Kasumi-1 (cell line): Measurements from ENCODE around the gene MOGAT1.

ENCODE experiments used
- DNase-seq, 2 experiments: peaks; one replicate each; lab custom pipeline; 2025; lab: John Stamatoyannopoulos, UW

The MOGAT1 gene

GRCh38 chr2:222671259-222672067, at the start of gene MOGAT1:
MOGAT1 (plus strand) TSS chr2:222671658; CDS start chr2:222671786, 128 bp downstream.
- no peak for DNase-seq

DNA sequence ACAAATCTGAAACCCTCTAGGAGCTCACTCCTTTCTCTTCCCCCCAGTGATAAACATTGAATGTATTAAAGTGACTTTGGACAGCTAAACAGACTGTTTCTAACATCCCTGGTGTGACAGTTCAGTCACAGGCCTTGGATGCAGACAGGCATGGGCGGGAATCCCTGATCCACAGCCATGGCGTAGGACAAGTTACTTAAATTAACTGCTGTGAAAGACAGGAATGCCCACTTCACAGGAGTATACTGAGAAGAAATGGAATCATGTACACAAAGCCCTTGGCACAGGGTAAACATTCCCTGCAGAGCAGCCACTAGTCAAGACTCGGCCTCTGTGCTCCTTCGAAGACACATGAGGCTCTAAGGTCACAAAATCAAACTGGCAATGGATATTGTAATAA, 49.6 kb upstream of the MOGAT1 start:
- DNase-seq: no peak

DNA sequence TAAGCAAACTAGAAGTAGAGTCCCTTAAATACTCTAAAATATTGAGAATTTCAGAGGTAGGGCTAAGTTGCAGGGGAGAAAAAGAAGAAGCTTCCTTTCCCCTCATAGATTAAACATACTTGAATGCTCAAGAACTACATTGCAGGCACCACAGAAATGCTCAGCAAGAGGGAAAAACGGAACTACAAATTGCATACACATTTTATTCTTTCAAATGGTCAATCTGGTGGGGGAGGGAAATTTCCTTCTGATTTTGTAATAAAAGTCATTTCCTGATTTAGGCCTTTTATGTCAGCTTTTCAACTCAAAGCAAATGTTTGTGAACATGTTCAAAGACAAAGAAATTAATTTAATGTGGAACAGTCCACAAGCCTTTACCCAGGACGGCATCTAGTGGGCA, 48.5 kb upstream of the MOGAT1 start:
- no peak for DNase-seq

DNA sequence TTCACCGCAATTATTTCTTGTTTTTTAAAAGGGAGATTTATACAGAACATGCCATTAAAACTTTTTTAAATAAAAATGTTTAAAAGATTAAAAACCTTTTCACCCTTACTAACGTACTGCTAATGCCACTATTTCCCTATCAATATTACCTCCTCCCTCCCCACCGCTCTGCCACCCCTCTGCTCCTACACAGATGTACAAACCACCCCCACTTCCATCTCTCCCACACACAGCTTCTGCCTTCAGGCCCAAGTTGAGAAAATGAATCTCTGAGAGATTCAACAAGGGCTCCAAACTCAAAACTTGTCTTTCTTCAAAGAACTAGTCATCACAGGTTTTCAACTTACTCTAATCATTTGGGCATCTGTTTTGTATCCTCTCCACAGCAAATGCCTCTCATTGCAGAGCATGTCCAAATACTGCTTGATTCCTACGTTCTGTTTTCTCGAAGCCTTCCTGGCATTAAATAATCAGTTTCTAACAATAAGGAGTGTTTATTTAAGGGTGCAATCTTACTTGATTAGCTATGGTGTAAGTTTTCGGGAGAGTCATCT, 47.6 kb upstream of the MOGAT1 start:
- no peak for DNase-seq

DNA sequence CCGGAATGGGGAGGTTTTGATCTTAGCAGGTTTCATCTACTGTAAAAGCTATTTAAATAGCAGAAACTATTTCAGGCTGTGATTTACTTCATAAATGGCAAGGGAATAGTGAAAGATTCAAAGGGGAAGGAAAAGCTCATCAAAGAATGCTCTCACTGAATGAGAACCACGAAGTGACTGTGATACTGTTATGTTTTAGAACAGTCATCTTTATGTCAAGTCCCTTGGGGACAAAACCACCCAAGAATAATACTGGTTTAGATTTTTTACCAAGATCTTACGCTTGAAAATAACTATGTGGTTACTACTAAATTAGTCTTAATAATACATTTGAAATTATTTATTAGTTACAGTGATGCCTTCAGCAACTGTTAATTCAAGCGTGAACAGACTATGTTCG, 43.7 kb upstream of the MOGAT1 start:
- no peak for DNase-seq

DNA sequence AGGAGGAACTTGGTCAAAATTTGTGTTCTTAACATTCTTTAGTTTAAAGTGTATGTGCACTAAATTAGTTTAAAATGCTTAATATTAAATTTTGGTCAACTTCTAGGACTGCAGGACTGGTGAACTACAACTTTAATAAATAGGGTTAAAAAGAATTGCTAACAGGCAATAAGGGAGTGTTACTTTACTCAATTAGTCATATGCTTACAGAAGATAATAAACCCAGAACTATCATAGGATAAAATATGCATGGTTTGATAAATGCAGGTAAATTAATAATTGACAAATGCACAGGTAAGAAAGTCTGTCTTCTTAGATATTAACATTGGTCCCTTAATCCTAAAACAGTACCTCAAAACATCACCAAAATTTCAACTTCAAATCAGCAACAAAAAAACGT, 36.2 kb upstream of the MOGAT1 start:
- no peak for DNase-seq

DNA sequence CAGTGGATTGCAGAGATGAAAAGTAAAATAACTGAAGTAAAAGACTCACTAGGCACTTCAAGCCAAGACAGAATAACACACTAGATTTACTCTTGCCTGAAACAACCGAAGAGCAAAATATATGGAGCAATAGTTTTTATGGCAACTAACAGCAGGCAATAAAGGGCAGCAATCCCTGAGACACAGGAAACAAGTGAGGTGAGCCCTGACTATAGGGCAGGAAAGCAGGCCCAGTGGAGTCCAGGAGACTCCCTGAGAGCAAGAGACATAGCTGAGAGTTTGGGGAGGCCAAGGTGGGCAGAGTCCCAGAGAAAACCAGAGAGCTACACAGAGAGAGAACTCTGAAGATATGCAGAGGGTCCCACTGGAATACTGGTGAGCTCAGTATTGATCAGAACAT, 34.4 kb upstream of the MOGAT1 start:
- no peak for DNase-seq

DNA sequence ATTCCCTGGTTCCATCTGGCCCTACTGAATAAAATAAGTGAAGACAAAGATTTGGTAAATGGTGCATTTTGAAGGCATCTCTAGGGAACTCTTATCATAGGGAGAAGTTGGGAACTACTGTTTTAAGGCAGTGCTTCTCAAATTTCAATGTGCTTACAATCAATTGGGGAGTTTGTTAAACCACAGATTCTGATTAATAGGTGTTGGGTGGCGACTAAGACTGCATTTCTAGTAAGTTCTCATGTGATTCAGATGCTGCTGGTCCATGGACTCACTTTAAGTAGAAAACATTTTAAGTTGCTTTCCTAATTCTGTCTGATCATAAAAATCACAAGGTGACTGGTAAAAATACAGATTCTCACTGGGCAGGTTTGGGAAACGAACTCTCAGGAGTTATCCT, 30.1 kb upstream of the MOGAT1 start:
- DNase-seq: no peak

- DNase-seq: no peak
Observed at GRCh38 chr2:222643134-222643533, 28.3 kb upstream of the MOGAT1 start.

- DNase-seq: no peak
Observed at GRCh38 chr2:222646008-222646407, 25.4 kb upstream of the MOGAT1 start.

- no peak for DNase-seq
Observed at GRCh38 chr2:222649801-222650200, 21.7 kb upstream of the MOGAT1 start.

- DNase-seq: no peak
Observed at GRCh38 chr2:222651718-222652418, 19.6 kb upstream of the MOGAT1 start.

DNA sequence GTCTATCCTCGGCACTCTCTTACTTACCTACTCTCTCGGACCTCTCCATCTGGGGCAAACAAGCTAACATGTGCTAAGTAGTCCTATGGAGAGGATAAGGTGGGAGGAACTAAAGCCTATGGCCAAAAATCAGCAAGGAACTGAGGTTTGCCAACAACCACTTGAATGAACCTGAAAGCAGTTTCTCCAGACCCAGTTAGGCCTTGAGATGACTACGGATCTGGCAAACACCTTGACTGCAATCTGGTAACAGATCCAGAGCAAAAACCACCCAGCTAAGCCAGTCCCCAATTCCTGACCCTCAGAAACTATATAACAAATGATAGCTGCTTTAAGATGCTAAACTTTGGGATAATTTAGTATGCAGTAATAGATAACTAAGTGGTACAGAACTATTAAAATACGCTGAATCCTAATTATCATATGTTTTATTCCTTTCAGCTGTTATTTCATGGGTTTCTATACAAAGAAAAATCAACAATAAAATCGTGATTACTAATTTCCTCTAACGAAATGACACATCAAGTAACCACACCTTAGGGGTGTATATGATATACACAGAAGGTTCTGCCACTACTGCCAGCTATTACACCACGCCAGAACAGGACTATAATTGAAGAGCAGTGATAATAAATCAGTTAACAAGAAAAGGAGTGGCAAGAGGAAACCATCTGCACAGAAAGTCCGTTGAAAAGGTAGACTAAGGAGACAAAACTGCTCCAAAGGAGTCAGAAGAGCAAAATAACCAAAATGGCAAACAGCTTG, 18.8 kb upstream of the MOGAT1 start:
- DNase-seq: no peak

DNA sequence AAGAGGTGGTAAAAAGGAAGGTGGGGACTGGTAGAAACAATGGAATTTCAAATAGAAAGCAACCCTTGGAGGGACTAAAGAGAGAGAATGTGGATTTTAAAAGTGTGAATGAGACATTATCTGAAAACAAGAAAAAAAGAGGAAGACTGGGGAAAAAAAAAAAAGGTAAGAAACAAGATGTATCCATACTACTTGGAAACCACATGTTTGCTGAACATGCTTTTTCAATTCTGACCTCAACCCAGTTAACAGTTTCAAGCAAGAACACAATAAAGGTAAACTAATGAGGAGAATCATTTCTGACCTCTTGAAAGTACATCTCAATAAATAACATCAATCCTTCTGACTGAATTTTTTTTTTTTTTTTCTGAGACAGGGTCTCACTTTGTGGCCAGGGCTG, 18.2 kb upstream of the MOGAT1 start:
- DNase-seq: no peak

GRCh38 chr2:222655787-222656525, 15.5 kb upstream of the MOGAT1 start, which contains the start of gene FARSB:
FARSB (minus strand) TSS chr2:222656092; CDS start chr2:222656073, 19 bp downstream.
- peak; percentile 70 to 73 for DNase-seq

DNA sequence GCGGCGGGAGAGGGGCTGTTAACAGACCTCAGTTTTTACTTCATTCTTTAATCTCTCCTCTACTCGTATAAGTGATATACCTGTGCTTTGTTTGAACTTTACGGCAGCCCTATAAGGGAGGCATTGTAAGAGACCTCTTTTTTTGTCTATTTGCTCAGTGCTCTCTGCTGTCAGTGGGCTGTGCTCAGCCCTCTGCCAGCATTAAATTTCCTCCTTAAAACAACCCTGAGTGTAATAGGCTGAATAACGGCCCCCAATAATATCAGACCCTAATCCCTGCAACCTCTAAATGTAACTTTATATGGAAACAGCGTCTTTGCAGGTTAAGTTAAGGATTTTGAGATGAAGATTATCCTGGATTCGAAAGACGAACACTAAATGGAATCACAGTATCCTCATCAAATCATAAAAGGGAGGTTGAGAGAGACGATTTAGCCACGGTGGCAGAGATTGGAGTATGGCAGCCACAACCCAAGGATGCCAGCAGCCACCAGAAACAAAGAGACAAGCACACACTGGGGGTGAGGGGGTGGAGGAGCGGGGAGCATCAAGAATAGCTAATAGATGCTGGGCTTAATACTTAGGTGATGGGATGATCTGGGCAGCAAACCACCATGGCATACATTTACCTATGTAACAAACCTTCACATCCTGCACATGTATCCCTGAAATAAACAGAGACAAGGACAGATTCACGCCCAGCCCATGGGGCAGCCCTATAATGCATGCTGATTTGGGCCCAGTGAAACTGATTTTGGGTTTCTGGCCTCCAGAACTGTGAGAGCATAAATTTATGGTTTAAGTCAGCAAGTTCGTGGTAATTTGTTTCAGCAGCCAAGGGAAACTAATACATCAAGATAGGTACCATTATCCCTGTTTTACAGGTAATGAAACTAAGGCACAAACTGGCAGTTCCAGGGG, 14.7 kb upstream of the MOGAT1 start:
- DNase-seq: no peak

- no peak for DNase-seq
Observed at GRCh38 chr2:222663479-222663878, 8.0 kb upstream of the MOGAT1 start.

- DNase-seq: no peak
Observed at GRCh38 chr2:222668494-222669154, 2.8 kb upstream of the MOGAT1 start.

GRCh38 chr2:222669353-222669752, 2.1 kb upstream of the MOGAT1 start:
- DNase-seq: no peak
